Measurements from ENCODE around the gene AK2. TPM values are rescaled to one million over a fixed set of nuclear protein-coding genes. Genes with fewer than 3 reads are reported as not detected.
A peak's percentile ranks its signal among the peaks of the same experiment; 100 is the strongest.

Gene AK2
- total RNA-seq, 1 donor from 2014 or later: 118 TPM

DNA sequence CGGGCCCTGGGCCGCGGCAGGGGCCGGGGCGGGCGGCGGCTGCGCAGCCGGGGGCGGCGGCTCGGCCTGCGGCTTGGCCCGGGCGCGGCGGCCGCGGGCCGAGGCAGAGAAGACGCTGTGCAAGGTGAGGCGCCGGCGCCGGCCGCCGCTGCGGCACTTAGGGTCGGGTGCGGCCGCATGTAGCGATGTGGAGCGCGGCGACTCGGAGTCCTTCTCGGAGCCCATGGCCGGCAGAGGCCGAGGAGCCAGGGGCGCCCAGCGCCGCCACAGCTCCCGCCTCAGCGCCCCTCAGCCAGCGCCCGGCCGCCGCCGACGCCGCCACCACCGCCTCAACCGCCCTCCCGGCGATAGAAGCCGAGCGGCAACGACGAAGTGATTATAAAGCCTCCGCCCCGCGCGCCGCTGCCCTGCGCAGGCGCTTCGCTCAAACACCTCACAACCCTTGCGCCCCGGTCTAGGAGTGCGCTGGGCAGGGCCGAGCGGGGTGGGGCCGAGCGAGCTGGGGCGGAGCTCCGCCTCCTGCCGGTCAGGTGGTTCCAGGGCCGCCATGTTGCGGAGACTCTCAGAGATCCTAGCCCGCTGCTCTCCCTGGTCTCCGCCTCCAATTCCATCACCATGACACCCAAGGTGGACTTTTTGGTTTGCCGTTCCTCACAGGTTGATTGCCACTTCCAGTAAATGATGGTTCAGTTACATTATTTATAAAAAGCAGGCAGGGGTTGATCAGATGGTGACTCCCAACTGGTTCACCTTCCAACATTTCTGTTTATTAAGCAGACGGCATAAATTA, 72.0 kb downstream of the AK2 start, which contains the start of gene RNF19B:
Gene RNF19B (minus strand): TSS at position 349 of the 790 bp plus-strand sequence. CDS start 124 bp downstream, at position 225.
- Histone ChIP-seq H3K9me3 (no peaks in the 10 kb centered on the region), H3K4me3 (peak within 1 kb of the TSS; percentile 96 to 99), H3K27ac (peak within 1 kb of the TSS; percentile 92), H3K4me1 (peaks cover 34% of the 10 kb centered on the region), H3K36me3 (no peaks in the 10 kb centered on the region), H3K27me3 (no peaks in the 10 kb centered on the region)
- intact Hi-C loops (cut with DNase I): no loop called here
- DNase-seq (ENCODE audit: extremely low spot score in 2 of 2): peak in 1 of 2 donors; percentile 93
- TF ChIP-seq POLR2A (IDR thresholded peaks at IDR 0.05): peak; percentile 74 to 98
- TF ChIP-seq, protein P1, sequence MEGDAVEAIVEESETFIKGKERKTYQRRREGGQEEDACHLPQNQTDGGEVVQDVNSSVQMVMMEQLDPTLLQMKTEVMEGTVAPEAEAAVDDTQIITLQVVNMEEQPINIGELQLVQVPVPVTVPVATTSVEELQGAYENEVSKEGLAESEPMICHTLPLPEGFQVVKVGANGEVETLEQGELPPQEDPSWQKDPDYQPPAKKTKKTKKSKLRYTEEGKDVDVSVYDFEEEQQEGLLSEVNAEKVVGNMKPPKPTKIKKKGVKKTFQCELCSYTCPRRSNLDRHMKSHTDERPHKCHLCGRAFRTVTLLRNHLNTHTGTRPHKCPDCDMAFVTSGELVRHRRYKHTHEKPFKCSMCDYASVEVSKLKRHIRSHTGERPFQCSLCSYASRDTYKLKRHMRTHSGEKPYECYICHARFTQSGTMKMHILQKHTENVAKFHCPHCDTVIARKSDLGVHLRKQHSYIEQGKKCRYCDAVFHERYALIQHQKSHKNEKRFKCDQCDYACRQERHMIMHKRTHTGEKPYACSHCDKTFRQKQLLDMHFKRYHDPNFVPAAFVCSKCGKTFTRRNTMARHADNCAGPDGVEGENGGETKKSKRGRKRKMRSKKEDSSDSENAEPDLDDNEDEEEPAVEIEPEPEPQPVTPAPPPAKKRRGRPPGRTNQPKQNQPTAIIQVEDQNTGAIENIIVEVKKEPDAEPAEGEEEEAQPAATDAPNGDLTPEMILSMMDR (IDR thresholded peaks at IDR 0.05): no peak
- peak; percentile 95 to 96 for TF ChIP-seq POLR2AphosphoS5 (IDR thresholded peaks at IDR 0.05; ENCODE audit: insufficient read depth in 1 of 2, low read depth in 1 of 2)

DNA sequence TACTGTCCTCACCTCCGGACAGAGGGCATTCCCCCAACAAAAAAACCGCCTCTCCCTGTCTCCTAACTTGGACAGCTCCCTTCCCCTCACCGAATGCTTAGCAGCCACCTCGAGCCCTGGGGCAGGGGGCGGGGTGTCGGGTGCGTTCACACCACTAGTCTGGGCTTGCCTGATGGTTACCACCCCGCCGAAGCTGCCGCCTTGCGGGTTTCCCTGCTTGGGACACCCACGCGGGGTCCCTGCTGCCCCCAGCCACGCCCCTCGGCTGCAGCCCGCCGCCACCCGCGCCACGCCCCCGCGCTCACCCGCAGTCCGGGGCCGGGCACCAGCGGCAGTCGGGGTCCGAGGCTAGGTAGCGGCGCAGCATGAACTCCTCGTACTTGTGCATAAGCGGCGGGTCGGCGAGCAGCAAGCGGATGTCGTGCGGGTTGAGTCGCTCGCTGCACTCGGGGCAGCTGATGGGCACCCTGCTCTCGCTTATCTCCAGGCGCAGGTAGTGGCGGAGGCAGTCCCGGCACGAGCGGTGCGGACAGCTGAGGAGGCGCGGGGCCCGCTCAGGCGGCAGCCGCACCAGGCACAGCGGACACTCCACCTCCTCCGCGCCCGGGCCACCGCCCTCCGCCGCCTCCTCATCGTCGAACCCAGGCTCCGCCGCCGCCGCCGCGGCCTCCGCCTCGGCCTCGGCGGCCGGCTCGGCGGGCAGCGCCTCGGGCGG, 72.8 kb downstream of the AK2 start:
- Histone ChIP-seq H3K4me1 (peaks cover 34% of the 10 kb centered on the region), H3K27me3 (no peaks in the 10 kb centered on the region), H3K27ac (peak overlapping the region; percentile 92), H3K4me3 (peak overlapping the region; percentile 96 to 99), H3K9me3 (no peaks in the 10 kb centered on the region), H3K36me3 (no peaks in the 10 kb centered on the region)
- DNase-seq (ENCODE audit: extremely low spot score in 2 of 2): no peak
- intact Hi-C loops (cut with DNase I): no loop called here
- TF ChIP-seq, protein P1 (IDR thresholded peaks at IDR 0.05): peak in 1 of 3 experiments; percentile 15
- TF ChIP-seq POLR2A (IDR thresholded peaks at IDR 0.05) (no peak), POLR2AphosphoS5 (IDR thresholded peaks at IDR 0.05; ENCODE audit: insufficient read depth in 1 of 2, low read depth in 1 of 2) (peak; percentile 28 to 48)

DNA sequence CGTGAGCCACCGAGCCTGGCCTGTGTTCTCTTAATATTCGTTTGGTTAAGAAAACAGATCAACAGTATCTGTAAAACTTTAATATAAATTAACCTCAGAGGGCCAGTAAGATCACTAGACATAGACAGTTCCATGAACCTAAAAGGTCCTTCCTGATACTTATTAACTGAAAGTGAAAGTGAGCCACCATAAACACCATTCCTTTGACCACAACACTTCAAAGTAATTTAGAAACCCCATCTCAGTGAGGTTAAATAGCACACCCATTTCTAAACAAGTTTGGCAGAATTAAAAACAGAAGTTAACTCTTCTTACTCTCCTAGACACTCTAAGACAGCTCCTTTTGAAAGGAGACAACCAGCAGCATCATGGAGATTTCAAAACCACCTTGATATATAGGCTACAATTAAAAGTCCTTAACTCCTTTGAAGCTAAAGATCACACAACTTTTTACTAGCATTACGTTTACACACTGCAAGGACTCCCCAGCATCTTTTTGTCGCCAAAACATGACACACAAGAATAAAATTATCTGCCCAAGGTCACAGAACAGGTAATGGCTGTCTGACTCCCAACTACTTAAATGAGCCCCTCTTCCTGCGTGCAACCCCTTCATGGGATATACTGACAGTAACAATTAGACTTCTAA, 74.3 kb downstream of the AK2 start:
- intact Hi-C loops (cut with DNase I): no loop called here
- no peak for TF ChIP-seq POLR2AphosphoS5 (IDR thresholded peaks at IDR 0.05; ENCODE audit: insufficient read depth in 1 of 2, low read depth in 1 of 2)
- no peak for TF ChIP-seq POLR2A (IDR thresholded peaks at IDR 0.05)
- TF ChIP-seq, protein P1 (IDR thresholded peaks at IDR 0.05): no peak
- DNase-seq (ENCODE audit: extremely low spot score in 2 of 2): no peak
- Histone ChIP-seq H3K4me3 (peak overlapping the region; percentile 96 to 99), H3K27me3 (no peaks in the 10 kb centered on the region), H3K9me3 (no peaks in the 10 kb centered on the region), H3K4me1 (peaks cover 34% of the 10 kb centered on the region), H3K27ac (peak overlapping the region; percentile 92), H3K36me3 (no peaks in the 10 kb centered on the region)

DNA sequence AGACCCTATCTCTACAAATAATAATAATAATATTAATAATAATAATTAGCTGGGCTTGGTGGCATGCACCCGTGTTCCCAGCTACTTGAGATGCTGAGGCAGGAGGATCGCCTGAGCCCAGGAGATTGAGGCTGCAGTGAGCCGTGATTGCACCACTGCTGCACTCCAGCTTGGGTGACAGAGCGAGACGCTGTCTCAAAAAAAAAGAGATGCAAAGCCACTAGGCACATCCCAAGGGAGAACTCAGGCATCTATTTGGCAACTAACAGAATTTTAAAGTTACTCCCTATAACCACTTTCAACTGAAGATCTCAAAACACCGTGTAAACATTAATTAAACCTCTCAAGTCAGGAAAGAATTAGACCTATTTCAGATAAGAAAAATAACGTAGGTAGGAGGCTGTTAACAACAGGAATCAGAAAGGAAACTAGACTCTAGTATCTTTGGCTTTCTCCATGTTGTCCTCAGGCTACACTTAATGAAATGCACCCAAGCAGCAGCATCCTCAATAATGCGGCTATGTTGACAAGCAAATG, 75.8 kb downstream of the AK2 start:
- Histone ChIP-seq H3K4me1 (peaks cover 34% of the 10 kb centered on the region), H3K4me3 (no peak overlapping the region), H3K9me3 (no peaks in the 10 kb centered on the region), H3K27me3 (no peaks in the 10 kb centered on the region), H3K27ac (no peak overlapping the region), H3K36me3 (no peaks in the 10 kb centered on the region)
- intact Hi-C loops (cut with DNase I): no loop called here
- DNase-seq (ENCODE audit: extremely low spot score in 2 of 2): no peak
- no peak for TF ChIP-seq POLR2A (IDR thresholded peaks at IDR 0.05)
- TF ChIP-seq, protein P1 (IDR thresholded peaks at IDR 0.05): no peak
- TF ChIP-seq POLR2AphosphoS5 (IDR thresholded peaks at IDR 0.05; ENCODE audit: insufficient read depth in 1 of 2, low read depth in 1 of 2): no peak
